GM23338 (cell line): ENCODE measurements around the gene HTR1D. TPM values are rescaled to one million over a fixed set of nuclear protein-coding genes. Genes with fewer than 3 reads are reported as not detected.
A peak's percentile ranks its signal among the peaks of the same experiment; 100 is the strongest.

Experiments used
- ATAC-seq: fragments of 200-7000 bp; cut with Tn5 transposase; 3 replicates; pipeline ENCODE4 v1.9.1; 2020
- DNase-seq: peaks from one replicate; pipeline ENCODE4 v3.0.0-alpha.2; 2015; ENCODE audit warnings: low spot score
- H2AFZ ChIP-seq: fragments of 200-600 bp; sonication (generic); 2 replicates; pipeline ENCODE4 v1.8.0; 2016; ENCODE audit warnings: antibody characterized with exemption, mild to moderate bottlenecking, moderate library complexity
- H3F3A ChIP-seq: fragments of 200-600 bp; sonication (generic); replicated peaks from 2 replicates; pipeline ENCODE4 v1.8.0; 2017; ENCODE audit warnings: antibody characterized with exemption, mixed run types, low read depth
- H3K27ac ChIP-seq: fragments of 200-600 bp; sonication (generic); 2 replicates; pipeline ENCODE4 v1.6.1; 2016; ENCODE audit warnings: low read depth
- H3K27me3 ChIP-seq: fragments of 200-600 bp; sonication (generic); 2 replicates; pipeline ENCODE4 v1.8.0; 2016; ENCODE audit warnings: mild to moderate bottlenecking, mixed run types, moderate library complexity; ENCODE audit not compliant: insufficient read depth
- H3K36me3 ChIP-seq: fragments of 200-600 bp; sonication (generic); 2 replicates; pipeline ENCODE4 v1.8.0; 2016; ENCODE audit warnings: mild to moderate bottlenecking; ENCODE audit not compliant: insufficient read depth
- H3K4me1 ChIP-seq: fragments of 200-600 bp; sonication (generic); 2 replicates; pipeline ENCODE4 v1.8.0; 2016; ENCODE audit warnings: mild to moderate bottlenecking, moderate library complexity; ENCODE audit not compliant: insufficient read depth
- H3K4me2 ChIP-seq: fragments of 200-600 bp; sonication (generic); 2 replicates; pipeline ENCODE4 v1.7.1; 2017; ENCODE audit warnings: mixed run types
- H3K4me3 ChIP-seq: fragments of 200-600 bp; sonication (generic); 2 replicates; pipeline ENCODE4 v1.6.1; 2016; ENCODE audit warnings: mixed run types
- H3K79me2 ChIP-seq: fragments of 200-600 bp; sonication (generic); replicated peaks from 2 replicates; pipeline ENCODE4 v1.8.0; 2017; ENCODE audit warnings: mild to moderate bottlenecking; ENCODE audit not compliant: insufficient read depth
- H3K9me2 ChIP-seq: fragments of 200-600 bp; sonication (generic); 2 replicates; pipeline ENCODE4 v1.8.0; 2017; ENCODE audit not compliant: insufficient read depth
- H4K20me1 ChIP-seq: fragments of 200-600 bp; sonication (generic); replicated peaks from 2 replicates; pipeline ENCODE4 v1.8.0; 2017; ENCODE audit warnings: mild to moderate bottlenecking; ENCODE audit not compliant: insufficient read depth
- H3K27ac Mint-ChIP-seq: 2 replicates; pipeline ENCODE4 v1.8.0; 2020; ENCODE audit warnings: inconsistent platforms, mild to moderate bottlenecking, moderate library complexity, mixed read lengths
- H3K27me3 Mint-ChIP-seq: 3 replicates; pipeline ENCODE4 v1.8.0; 2022; ENCODE audit warnings: low read depth, mild to moderate bottlenecking, moderate library complexity, mixed read lengths, inconsistent platforms; ENCODE audit not compliant: insufficient read depth, poor library complexity
- H3K36me3 Mint-ChIP-seq: 3 replicates; pipeline ENCODE4 v1.8.0; 2021; ENCODE audit warnings: low read depth, mild to moderate bottlenecking, inconsistent platforms, moderate library complexity, mixed read lengths
- H3K4me1 Mint-ChIP-seq: 3 replicates; pipeline ENCODE4 v1.8.0; 2020; ENCODE audit warnings: mild to moderate bottlenecking, inconsistent platforms, mixed read lengths
- H3K4me3 Mint-ChIP-seq: 3 replicates; pipeline ENCODE4 v1.8.0; 2021; ENCODE audit warnings: moderate library complexity, mild to moderate bottlenecking, inconsistent platforms, mixed read lengths
- H3K9me3 Mint-ChIP-seq: 3 replicates; pipeline ENCODE4 v1.8.0; 2020; ENCODE audit warnings: moderate library complexity, mild to moderate bottlenecking, inconsistent platforms, mixed read lengths
- CREB1 ChIP-seq: fragments of 250-450 bp; sonication (Bioruptor Pico); IDR thresholded peaks from 2 replicates; pipeline ENCODE4 v1.5.0; 2020; ENCODE audit warnings: low read depth, mild to moderate bottlenecking, moderate library complexity
- CTCF ChIP-seq, 2 experiments: fragments of 200-600 bp in 1 of 2; sonication (generic) in 1 of 2; conservative IDR thresholded peaks; 2 replicates each; pipeline versions ENCODE4 v1.5.1 to v1.6.1; 2016 to 2017; ENCODE audit warnings: antibody characterized with exemption in 2 of 2, low read depth in 2 of 2, mild to moderate bottlenecking in 2 of 2, moderate library complexity in 1 of 2
- ETS1 ChIP-seq: IDR thresholded peaks from 2 replicates; pipeline ENCODE4 v1.6.1; 2016; ENCODE audit warnings: antibody characterized with exemption
- EZH2phosphoT487 ChIP-seq: fragments of 200-600 bp; sonication (generic); IDR thresholded peaks from one replicate; pipeline ENCODE4 v1.8.1; 2018; ENCODE audit warnings: antibody characterized with exemption; ENCODE audit not compliant: unreplicated experiment
- JUNB ChIP-seq: IDR thresholded peaks from one replicate; pipeline ENCODE4 v1.6.1; 2016; ENCODE audit warnings: antibody characterized with exemption; ENCODE audit not compliant: unreplicated experiment
- NANOG ChIP-seq: IDR thresholded peaks from 2 replicates; pipeline ENCODE4 v1.6.1; 2016; ENCODE audit warnings: antibody characterized with exemption, borderline replicate concordance
- REST ChIP-seq: IDR thresholded peaks from one replicate; pipeline ENCODE4 v1.6.1; 2018; ENCODE audit warnings: antibody characterized with exemption; ENCODE audit not compliant: unreplicated experiment
- STAT1 ChIP-seq: IDR thresholded peaks from one replicate; pipeline ENCODE4 v1.6.1; 2016; ENCODE audit warnings: antibody characterized with exemption; ENCODE audit not compliant: unreplicated experiment
- ZNF114 ChIP-seq: fragments of 250-450 bp; sonication (Bioruptor Pico); IDR thresholded peaks from 2 replicates; pipeline ENCODE4 v1.5.0; 2020; ENCODE audit warnings: mild to moderate bottlenecking, moderate library complexity
- ZNF331 ChIP-seq: fragments of 250-450 bp; sonication (Bioruptor Pico); IDR thresholded peaks from 2 replicates; pipeline ENCODE4 v1.5.0; 2020; ENCODE audit warnings: low read depth, mild to moderate bottlenecking, moderate library complexity
- polyA plus RNA-seq: library from polyadenylated mRNA; unstranded; fragments of >200 nt; fragmentation: Nextera tagmentation; extraction: Ambion mirVana; gene quantifications from 2 replicates; pipeline ENCODE4 v1.2.1, GENCODE V29; 2016
- total RNA-seq: library from RNA; depleted of rRNA; stranded (reverse); fragments of >200 nt; shearing (Covaris generic); gene quantifications from 2 replicates; pipeline ENCODE4 v1.2.3, GENCODE V29; 2014

Gene HTR1D
- total and polyA plus RNA-seq, 2 experiments from 2014 or later: 2.4 to 4.1 TPM

GRCh38 chr1:23177031-23177430 is 40.3 kb downstream of the HTR1D start:
- no peak for DNase-seq
- H3K36me3 Mint-ChIP-seq: no peaks in the 10 kb centered on the region
- Histone ChIP-seq H3K4me2 (peak overlapping the region; percentile 90), H3K79me2 (no peaks in the 10 kb centered on the region), H2AFZ (peak overlapping the region; percentile 98), H3K4me1 (peaks cover 11% of the 10 kb centered on the region; the same call in 1 of the 2 replicates), H3K4me3 (peak overlapping the region; percentile 76), H3K9me2 (no peaks in the 10 kb centered on the region), H3K27me3 (peaks cover 32% of the 10 kb centered on the region), H3K27ac (no peak overlapping the region), H3F3A (peaks cover 10% of the 10 kb centered on the region; the same call in 1 of the 2 replicates), H4K20me1 (no peaks in the 10 kb centered on the region), H3K36me3 (no peaks in the 10 kb centered on the region)
- TF ChIP-seq REST (no peak), STAT1 (no peak), JUNB (no peak), ETS1 (no peak), EZH2phosphoT487 (no peak), CREB1 (CRISPR knock-in tag) (no peak), CTCF (conservative IDR thresholded peaks at IDR 0.05; ENCODE audit: low read depth in 2 of 2) (no peak), ZNF331 (CRISPR knock-in tag) (no peak), ZNF114 (CRISPR knock-in tag) (no peak), NANOG (no peak)
- ATAC-seq: no peak
- peaks cover 27% of the 10 kb centered on the region for H3K27me3 Mint-ChIP-seq
- H3K4me1 Mint-ChIP-seq: peaks cover 2% of the 10 kb centered on the region; the same call in 1 of the 3 replicates
- H3K9me3 Mint-ChIP-seq: no peaks in the 10 kb centered on the region; the same call in 2 of the 3 replicates
- peak overlapping the region; percentile 84 for H3K4me3 Mint-ChIP-seq
- H3K27ac Mint-ChIP-seq: no peak overlapping the region
